Caco-2 (cell line): ENCODE results near the gene NIPSNAP2. TPM values are rescaled to one million over a fixed set of nuclear protein-coding genes. Genes with fewer than 3 reads are reported as not detected.

Experiments
- Bru-seq: library from RNA; stranded (reverse); fragments of 400-500 nt; gene quantifications from one replicate; lab custom pipeline; 2021; lab: Mats Ljungman, UMichigan
- BruChase-seq, 2 experiments: library from RNA; stranded (reverse); fragments of 400-500 nt; gene quantifications; one replicate each; lab custom pipeline; 2021; lab: Mats Ljungman, UMichigan
- BruUV-seq: library from RNA; stranded (reverse); fragments of 400-500 nt; replicated peaks from 2 replicates; lab custom pipeline; 2021; lab: Mats Ljungman, UMichigan
- CTCF ChIA-PET: fragments of 300-600 bp; sonication (Branson Sonifier 250); formaldehyde crosslinking; loops from one replicate; lab custom pipeline; 2022; ENCODE audit warnings: antibody characterized with exemption; lab: Charles Lee
- POLR2A ChIA-PET: fragments of 300-600 bp; sonication (Branson Sonifier 250); formaldehyde crosslinking; loops from one replicate; lab custom pipeline; 2022; ENCODE audit warnings: antibody characterized with exemption; lab: Charles Lee
- DNase-seq, 2 experiments: peaks; one replicate each; pipeline versions ENCODE4 v3.0.0 to v3.0.0-alpha.2; 2020 to 2022
- H3K27me3 ChIP-seq: replicated peaks from 2 replicates; pipeline ENCODE4 v1.6.0; 2011; ENCODE audit warnings: low read length; ENCODE audit not compliant: control insufficient read depth, insufficient read depth
- H3K36me3 ChIP-seq: 2 replicates; pipeline ENCODE4 v1.5.1; 2011; ENCODE audit warnings: low read length; ENCODE audit not compliant: control insufficient read depth, insufficient read depth
- H3K4me1 ChIP-seq: fragments of 250-450 bp; sonication (Bioruptor Pico); 2 replicates; pipeline ENCODE4 v1.5.1; 2020; ENCODE audit warnings: mild to moderate bottlenecking
- H3K4me3 ChIP-seq: 2 replicates; pipeline ENCODE4 v1.5.1; 2011; ENCODE audit warnings: low read depth, mild to moderate bottlenecking, control low read depth, low read length
- H3K9me3 ChIP-seq: fragments of 250-450 bp; sonication (Bioruptor Pico); 2 replicates; pipeline ENCODE4 v1.5.1; 2020; ENCODE audit warnings: mild to moderate bottlenecking, moderate library complexity
- H3K27ac Mint-ChIP-seq: one replicate; pipeline ENCODE4 v1.8.0; 2022; ENCODE audit warnings: mixed read lengths; ENCODE audit not compliant: unreplicated experiment
- H3K27me3 Mint-ChIP-seq: one replicate; pipeline ENCODE4 v1.8.0; 2022; ENCODE audit warnings: mixed read lengths; ENCODE audit not compliant: insufficient read depth, unreplicated experiment
- H3K36me3 Mint-ChIP-seq: one replicate; pipeline ENCODE4 v1.8.0; 2022; ENCODE audit warnings: mild to moderate bottlenecking, mixed read lengths; ENCODE audit not compliant: insufficient read depth, unreplicated experiment
- H3K4me1 Mint-ChIP-seq: one replicate; pipeline ENCODE4 v1.8.0; 2022; ENCODE audit warnings: low read depth, mixed read lengths; ENCODE audit not compliant: unreplicated experiment
- H3K4me3 Mint-ChIP-seq: one replicate; pipeline ENCODE4 v1.8.0; 2022; ENCODE audit warnings: mild to moderate bottlenecking, moderate library complexity, mixed read lengths; ENCODE audit not compliant: unreplicated experiment
- H3K9me3 Mint-ChIP-seq: one replicate; pipeline ENCODE4 v1.8.0; 2022; ENCODE audit warnings: mixed read lengths; ENCODE audit not compliant: unreplicated experiment
- CTCF ChIP-seq, 2 experiments: fragments of 200-600 bp in 1 of 2; IDR thresholded peaks; 1 replicate in 1 of 2; 2 replicates in 1 of 2; pipeline versions ENCODE4 v1.5.1 to v1.8.0; 2011 to 2022; ENCODE audit warnings: antibody characterized with exemption in 1 of 2, control low read depth in 1 of 2, inconsistent platforms in 1 of 2, low read depth in 1 of 2, low read length in 1 of 2, mild to moderate bottlenecking in 1 of 2, moderate library complexity in 1 of 2; ENCODE audit not compliant: insufficient read depth in 1 of 2, severe bottlenecking in 1 of 2, unreplicated experiment in 1 of 2
- intact Hi-C: fragments of 100-400 bp; cut with micrococcal nuclease; formaldehyde crosslinking; loops from one replicate; pipeline ENCODE4 v1.10.0; 2022; ENCODE audit not compliant: unreplicated experiment
- long read RNA-seq: library from polyadenylated mRNA; stranded (forward); transcript quantifications from one replicate; pipeline ENCODE4 v2.0.0, GENCODE V29; 2022
- total RNA-seq: library from RNA; stranded (reverse); gene quantifications from 2 replicates; pipeline ENCODE4 v1.2.3, GENCODE V29; 2022

NIPSNAP2 gene
- total RNA-seq (59.3 and 63.4 TPM in 2 replicates), Bru-seq, nascent RNA (percentile 83 among the genes with signal in this experiment), BruChase-seq, experiment 1, labeled RNA remaining after a 2-hour chase (percentile 82 among the genes with signal in this experiment), BruChase-seq, experiment 2, labeled RNA remaining after a 6-hour chase (percentile 87 among the genes with signal in this experiment)
- long read RNA-seq, transcript NIPSNAP2-201 (10 exons, 1,999 nt): major isoform, 259 of 286 reads
- long read RNA-seq, partial matches to known transcripts: 3 of 286 reads
- long read RNA-seq, other reads (novel, unspliced or antisense): 20 of 286 reads

DNA sequence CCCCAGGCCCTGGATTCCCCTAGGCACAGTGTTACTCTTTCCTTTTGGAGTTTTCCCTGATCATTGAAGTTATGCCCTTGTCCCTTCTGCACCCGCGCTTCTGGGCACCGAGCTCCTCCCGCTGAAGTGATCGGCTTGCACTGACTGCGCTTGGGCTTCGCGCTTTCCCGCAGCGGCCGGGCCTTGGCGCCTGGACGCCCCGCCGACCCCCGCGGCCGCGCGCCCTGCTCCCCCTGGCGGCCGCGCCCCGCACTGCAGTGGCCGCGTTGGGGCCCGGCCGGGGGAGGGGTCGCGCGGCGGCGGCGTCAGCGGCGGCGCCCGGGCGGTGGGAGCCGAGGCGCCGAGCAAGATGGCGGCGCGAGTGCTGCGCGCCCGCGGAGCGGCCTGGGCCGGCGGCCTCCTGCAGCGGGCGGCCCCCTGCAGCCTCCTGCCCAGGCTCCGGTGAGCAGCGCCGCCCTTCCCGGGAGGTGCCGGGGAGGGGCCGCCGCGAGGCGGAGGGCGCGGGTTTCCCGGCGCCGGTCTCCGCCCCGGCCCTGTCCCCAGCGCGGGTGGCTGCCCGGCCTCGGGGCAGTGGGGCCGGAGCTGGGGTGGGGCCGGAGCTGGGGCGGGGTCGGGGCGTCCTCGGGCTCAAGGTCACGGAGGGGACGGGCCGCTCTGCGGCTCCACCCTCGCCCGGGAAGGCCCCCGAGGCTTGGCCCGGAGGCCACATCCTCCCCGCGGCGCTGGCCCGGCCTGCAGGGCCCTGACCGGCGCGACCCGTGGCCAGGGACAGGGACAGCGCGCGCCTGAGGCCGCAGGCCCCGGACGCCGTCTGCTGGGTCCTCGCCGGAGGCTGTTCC is at the start of gene NIPSNAP2:
TSS of gene NIPSNAP2 (plus strand) at position 325 of the 839 bp plus-strand sequence. CDS start at position 350, 25 bp downstream.
- intact Hi-C loops: loop anchor here (1.0 to 2.0 kb wide), 3 partner anchors 14 to 323 kb away; partner anchors contain the start of gene MRPS17
- BruUV-seq: no TSS peak
- H3K9me3 ChIP-seq: no peaks in the 10 kb centered on the region; the same call in 1 of the 2 replicates
- POLR2A ChIA-PET: interaction anchor here (0.6 to 1.9 kb wide), 6 partner anchors 17 to 323 kb away, joined by 3 to 13 read pairs (median 4); partner anchors contain the start of genes CCT6A, CHCHD2 and PSPH
- peak within 1 kb of the TSS; percentile 46 for H3K4me3 ChIP-seq
- peak; percentile 6 to 39 for TF ChIP-seq CTCF (IDR thresholded peaks at IDR 0.05; ENCODE audit: insufficient read depth in 1 of 2, low read depth in 1 of 2, low read length in 1 of 2, severe bottlenecking in 1 of 2, unreplicated experiment in 1 of 2)
- H3K27me3 ChIP-seq: no peaks in the 10 kb centered on the region; the same call in 1 of the 2 replicates
- Mint-ChIP-seq H3K27me3 (peaks cover 4% of the 10 kb centered on the region), H3K4me3 (peak within 1 kb of the TSS; percentile 82), H3K27ac (peak within 1 kb of the TSS; percentile 83), H3K4me1 (no peaks in the 10 kb centered on the region), H3K9me3 (no peaks in the 10 kb centered on the region), H3K36me3 (peaks cover 6% of the 10 kb centered on the region)
- H3K4me1 ChIP-seq: no peaks in the 10 kb centered on the region
- peak; percentile 86 to 91 for DNase-seq
- CTCF ChIA-PET: interaction anchor here (0.5 to 1.5 kb wide), 9 partner anchors 9 to 323 kb away, joined by 3 to 6 read pairs (median 4); partner anchors contain the start of genes CCT6A, CHCHD2 and PSPH
- H3K36me3 ChIP-seq: peaks cover 1% of the 10 kb centered on the region

- H3K36me3 Mint-ChIP-seq: no peaks in the 10 kb centered on the region
- H3K27me3 ChIP-seq: no peaks in the 10 kb centered on the region
- H3K9me3 ChIP-seq: no peaks in the 10 kb centered on the region
- no peaks in the 10 kb centered on the region for H3K27me3 Mint-ChIP-seq
- H3K27ac Mint-ChIP-seq: no peak overlapping the region
- ChIA-PET POLR2A (no interaction called here), CTCF (no interaction called here)
- no TSS peak for BruUV-seq
- DNase-seq: no peak
- no peak for TF ChIP-seq CTCF (IDR thresholded peaks at IDR 0.05; ENCODE audit: insufficient read depth in 1 of 2, low read depth in 1 of 2, low read length in 1 of 2, severe bottlenecking in 1 of 2, unreplicated experiment in 1 of 2)
- H3K4me1 ChIP-seq: peaks cover under 1% of the 10 kb centered on the region; the same call in 1 of the 2 replicates
- H3K36me3 ChIP-seq: no peaks in the 10 kb centered on the region
- H3K9me3 Mint-ChIP-seq: peaks cover 9% of the 10 kb centered on the region
- peaks cover 3% of the 10 kb centered on the region for H3K4me1 Mint-ChIP-seq
- intact Hi-C loops: no loop called here
- no peak overlapping the region for H3K4me3 ChIP-seq
- H3K4me3 Mint-ChIP-seq: no peak overlapping the region
These were observed 46.6 kb upstream of the NIPSNAP2 start for GRCh38 chr7:55917771-55918170.
